GM23248 (cell line): ENCODE data around the gene SLC48A1. TPM values are rescaled to one million over a fixed set of nuclear protein-coding genes. Genes with fewer than 3 reads are reported as not detected.

Experiments used
- DNase-seq: peaks from one replicate; pipeline ENCODE4 v3.0.0-alpha.2; 2015
- H2AFZ ChIP-seq: fragments of 200-600 bp; sonication (generic); 2 replicates; pipeline ENCODE4 v1.6.1; 2016; ENCODE audit warnings: antibody characterized with exemption
- H3F3A ChIP-seq: fragments of 200-600 bp; sonication (generic); 2 replicates; pipeline ENCODE4 v1.6.1; 2016; ENCODE audit warnings: mild to moderate bottlenecking, antibody characterized with exemption, mixed run types; ENCODE audit not compliant: insufficient read depth
- H3K27ac ChIP-seq: fragments of 200-600 bp; sonication (generic); 2 replicates; pipeline ENCODE4 v1.5.1; 2016; ENCODE audit warnings: mild to moderate bottlenecking
- H3K27me3 ChIP-seq: fragments of 200-600 bp; sonication (generic); replicated peaks from 2 replicates; pipeline ENCODE4 v1.6.1; 2016; ENCODE audit warnings: mild to moderate bottlenecking; ENCODE audit not compliant: insufficient read depth
- H3K36me3 ChIP-seq: fragments of 200-600 bp; sonication (generic); 2 replicates; pipeline ENCODE4 v1.6.1; 2016; ENCODE audit warnings: low read depth, mild to moderate bottlenecking
- H3K4me1 ChIP-seq: fragments of 200-600 bp; sonication (generic); 2 replicates; pipeline ENCODE4 v1.6.1; 2016; ENCODE audit warnings: mild to moderate bottlenecking; ENCODE audit not compliant: insufficient read depth
- H3K4me2 ChIP-seq: fragments of 200-600 bp; sonication (generic); one replicate; pipeline ENCODE4 v1.6.1; 2016; ENCODE audit warnings: mild to moderate bottlenecking; ENCODE audit not compliant: unreplicated experiment
- H3K4me3 ChIP-seq: fragments of 200-600 bp; sonication (generic); 2 replicates; pipeline ENCODE4 v1.5.1; 2016; ENCODE audit warnings: mild to moderate bottlenecking
- H3K79me2 ChIP-seq: fragments of 200-600 bp; sonication (generic); 2 replicates; pipeline ENCODE4 v1.6.1; 2016; ENCODE audit warnings: mild to moderate bottlenecking; ENCODE audit not compliant: insufficient read depth
- H3K9ac ChIP-seq: fragments of 200-600 bp; sonication (generic); 2 replicates; pipeline ENCODE4 v1.6.1; 2016; ENCODE audit warnings: mild to moderate bottlenecking
- H3K9me2 ChIP-seq: fragments of 200-600 bp; sonication (generic); 2 replicates; pipeline ENCODE4 v1.6.1; 2016; ENCODE audit warnings: mixed run types, mild to moderate bottlenecking, moderate library complexity; ENCODE audit not compliant: insufficient read depth
- H3K9me3 ChIP-seq: fragments of 200-600 bp; sonication (generic); one replicate; pipeline ENCODE4 v1.6.1; 2017; ENCODE audit warnings: low read depth
- H4K20me1 ChIP-seq: fragments of 200-600 bp; sonication (generic); 2 replicates; pipeline ENCODE4 v1.6.0; 2016; ENCODE audit not compliant: insufficient read depth
- EZH2 ChIP-seq: fragments of 200-600 bp; sonication (generic); IDR thresholded peaks from 2 replicates; pipeline ENCODE4 v1.6.1; 2018; ENCODE audit warnings: antibody characterized with exemption, mild to moderate bottlenecking; ENCODE audit not compliant: insufficient read depth, poor library complexity, severe bottlenecking
- EZH2phosphoT487 ChIP-seq: fragments of 200-600 bp; sonication (generic); IDR thresholded peaks from 2 replicates; pipeline ENCODE4 v1.6.1; 2018; ENCODE audit warnings: antibody characterized with exemption, moderate library complexity, mild to moderate bottlenecking, low read depth; ENCODE audit not compliant: insufficient read depth
- WGBS, 2 experiments: methylation state at CpG; one replicate each; pipeline ENCODE4 v1.1.6; 2015 to 2017; ENCODE audit warnings: low lambda C conversion rate in 2 of 2, low coverage in 1 of 2; ENCODE audit errors: missing lambda C conversion rate in 2 of 2; 5-methylcytosine and 5-hydroxymethylcytosine counted together
- in situ Hi-C: fragments of 300-500 bp; cut with MboI; formaldehyde crosslinking; loops from 2 replicates; pipeline ENCODE4 v1.15.0; 2020
- polyA plus RNA-seq: library from polyadenylated mRNA; unstranded; fragments of >200 nt; fragmentation: Nextera tagmentation; extraction: Ambion mirVana; gene quantifications from 2 replicates; pipeline ENCODE4 v1.2.1, GENCODE V29; 2016
- total RNA-seq: library from RNA; depleted of rRNA; stranded (reverse); fragments of >200 nt; shearing (Covaris generic); gene quantifications from 2 replicates; pipeline ENCODE4 v1.2.3, GENCODE V29; 2014

The SLC48A1 gene
- total and polyA plus RNA-seq, 2 experiments from 2014 or later, result 16.4 to 21.8 TPM

GRCh38 chr12:47820631-47821345, 47.8 kb downstream of the SLC48A1 start:
- peaks cover 45% of the 10 kb centered on the region for H3F3A ChIP-seq
- H3K4me1 ChIP-seq, result peaks cover 63% of the 10 kb centered on the region
- H3K9me2 ChIP-seq, result no peaks in the 10 kb centered on the region
- peak; percentile 98 for DNase-seq
- no peaks in the 10 kb centered on the region for H4K20me1 ChIP-seq
- in situ Hi-C loops, result no loop called here
- TF ChIP-seq EZH2phosphoT487, result no peak
- no peak for TF ChIP-seq EZH2
- H3K36me3 ChIP-seq, result no peaks in the 10 kb centered on the region
- H3K9me3 ChIP-seq, result no peaks in the 10 kb centered on the region
- H2AFZ ChIP-seq, result peak overlapping the region; percentile 66
- H3K4me3 ChIP-seq, result peak overlapping the region; percentile 82
- peak overlapping the region; percentile 99 for H3K27ac ChIP-seq
- H3K79me2 ChIP-seq, result peaks cover 41% of the 10 kb centered on the region
- peak overlapping the region; percentile 89 for H3K4me2 ChIP-seq
- H3K27me3 ChIP-seq, result no peaks in the 10 kb centered on the region
- 14 to 17% methylated on average over 16 of the region's 17 CpGs for WGBS, 2 experiments
- H3K9ac ChIP-seq, result peak overlapping the region; percentile 93

GRCh38 chr12:47821346-47821706, 48.3 kb downstream of the SLC48A1 start:
- TF ChIP-seq EZH2 (no peak), EZH2phosphoT487 (no peak)
- H3K27ac ChIP-seq, result peak overlapping the region; percentile 99
- peaks cover 45% of the 10 kb centered on the region for H3F3A ChIP-seq
- peaks cover 68% of the 10 kb centered on the region for H3K4me1 ChIP-seq
- H3K4me2 ChIP-seq, result peak overlapping the region; percentile 89
- H2AFZ ChIP-seq, result peak overlapping the region; percentile 66
- H3K9me3 ChIP-seq, result no peaks in the 10 kb centered on the region
- H3K4me3 ChIP-seq, result peak overlapping the region; percentile 82; the same call in 1 of the 2 replicates
- no peaks in the 10 kb centered on the region for H3K27me3 ChIP-seq
- 27 to 32% methylated on average over 4 of the region's 4 CpGs for WGBS, 2 experiments
- H3K9me2 ChIP-seq, result no peaks in the 10 kb centered on the region
- peak overlapping the region; percentile 93 for H3K9ac ChIP-seq
- peaks cover 36% of the 10 kb centered on the region for H3K79me2 ChIP-seq
- H4K20me1 ChIP-seq, result no peaks in the 10 kb centered on the region
- in situ Hi-C loops, result no loop called here
- H3K36me3 ChIP-seq, result no peaks in the 10 kb centered on the region
- DNase-seq, result peak; percentile 81

- no peaks in the 10 kb centered on the region for H3K36me3 ChIP-seq
- H3K4me3 ChIP-seq, result no peak overlapping the region
- no peak overlapping the region for H2AFZ ChIP-seq
- H3K9ac ChIP-seq, result no peak overlapping the region
- no peaks in the 10 kb centered on the region for H3K9me3 ChIP-seq
- H3K79me2 ChIP-seq, result peaks cover 25% of the 10 kb centered on the region
- WGBS, 2 experiments, result 31 to 37% methylated on average over 2 of the region's 2 CpGs
- peak overlapping the region; percentile 99 for H3K27ac ChIP-seq
- no peak overlapping the region for H3K4me2 ChIP-seq
- DNase-seq, result no peak
- H3F3A ChIP-seq, result peaks cover 50% of the 10 kb centered on the region
- no peaks in the 10 kb centered on the region for H4K20me1 ChIP-seq
- in situ Hi-C loops, result no loop called here
- H3K27me3 ChIP-seq, result no peaks in the 10 kb centered on the region
- H3K4me1 ChIP-seq, result peaks cover 70% of the 10 kb centered on the region
- TF ChIP-seq EZH2 (no peak), EZH2phosphoT487 (no peak)
- H3K9me2 ChIP-seq, result no peaks in the 10 kb centered on the region
Observed at GRCh38 chr12:47822401-47822800, 49.4 kb downstream of the SLC48A1 start.

GRCh38 chr12:47822863-47823262, 49.8 kb downstream of the SLC48A1 start:
- H3K79me2 ChIP-seq, result peaks cover 20% of the 10 kb centered on the region
- no peaks in the 10 kb centered on the region for H3K9me2 ChIP-seq
- in situ Hi-C loops, result no loop called here
- H3K9ac ChIP-seq, result no peak overlapping the region
- 94 to 98% methylated on average over 3 of the region's 3 CpGs for WGBS, 2 experiments
- peaks cover 47% of the 10 kb centered on the region for H3F3A ChIP-seq
- H4K20me1 ChIP-seq, result no peaks in the 10 kb centered on the region
- H3K4me1 ChIP-seq, result peaks cover 71% of the 10 kb centered on the region
- no peaks in the 10 kb centered on the region for H3K9me3 ChIP-seq
- H2AFZ ChIP-seq, result no peak overlapping the region
- TF ChIP-seq EZH2, result no peak
- no peak for TF ChIP-seq EZH2phosphoT487
- no peaks in the 10 kb centered on the region for H3K27me3 ChIP-seq
- H3K27ac ChIP-seq, result peak overlapping the region; percentile 99; the same call in 1 of the 2 replicates
- H3K36me3 ChIP-seq, result no peaks in the 10 kb centered on the region
- no peak overlapping the region for H3K4me2 ChIP-seq
- no peak for DNase-seq
- no peak overlapping the region for H3K4me3 ChIP-seq
